T-helper 17 cell (primary cell): ENCODE data around the gene FEM1B. TPM values are rescaled to one million over a fixed set of nuclear protein-coding genes. Genes with fewer than 3 reads are reported as not detected.

Source experiments
- ATAC-seq: fragments of 150-1000 bp; cut with Tn5 transposase; 2 replicates; pipeline ENCODE4 v1.10.0; 2021; ENCODE audit warnings: mild to moderate bottlenecking, moderate library complexity
- DNase-seq, 3 donors: peaks; one replicate each; pipeline versions ENCODE4 v3.0.0 to v3.0.0-alpha.2; 2020 to 2021
- H3K9me3 ChIP-seq: one replicate; pipeline ENCODE4 v1.7.0; 2013; ENCODE audit warnings: low read length, mild to moderate bottlenecking; ENCODE audit not compliant: control insufficient read depth, poor library complexity, severe bottlenecking
- H3K27ac Mint-ChIP-seq: one replicate; pipeline ENCODE4 v1.8.0; 2022; ENCODE audit warnings: mild to moderate bottlenecking, moderate library complexity, mixed read lengths
- H3K27me3 Mint-ChIP-seq: one replicate; pipeline ENCODE4 v1.8.0; 2022; ENCODE audit warnings: mixed read lengths
- H3K36me3 Mint-ChIP-seq: one replicate; pipeline ENCODE4 v1.8.0; 2022; ENCODE audit warnings: low read depth, mixed read lengths
- H3K4me1 Mint-ChIP-seq: one replicate; pipeline ENCODE4 v1.8.0; 2022; ENCODE audit warnings: mild to moderate bottlenecking, mixed read lengths
- H3K4me3 Mint-ChIP-seq: one replicate; pipeline ENCODE4 v1.8.0; 2022; ENCODE audit warnings: mild to moderate bottlenecking, moderate library complexity, mixed read lengths
- total RNA-seq, 4 donors: library from RNA in 2 of 4; stranded (reverse) in 2 of 4; gene quantifications; one replicate each; pipeline ENCODE4 v1.2.3 and lab custom pipeline; 2022 to 2026

Gene FEM1B
- total RNA-seq, 2 donors from 2014 or later = 62.4 to 73.0 TPM

GRCh38 chr15:68298882-68299381, 21.4 kb downstream of the FEM1B start:
- DNase-seq = no peak
- no peaks in the 10 kb centered on the region for H3K36me3 Mint-ChIP-seq

GRCh38 chr15:68299436-68299835, 21.9 kb downstream of the FEM1B start:
- Mint-ChIP-seq H3K4me1 (peaks cover 17% of the 10 kb centered on the region), H3K36me3 (no peaks in the 10 kb centered on the region), H3K27me3 (no peaks in the 10 kb centered on the region), H3K27ac (peak overlapping the region; percentile 95), H3K4me3 (peak overlapping the region; percentile 88)
- H3K9me3 ChIP-seq = no peaks in the 10 kb centered on the region
- no peak for DNase-seq
- peak; percentile 16 for ATAC-seq

More at GRCh38 chr15:68298882-68299381, 21.4 kb downstream of the FEM1B start:
- Mint-ChIP-seq H3K4me3 (peak overlapping the region; percentile 88), H3K4me1 (peaks cover 15% of the 10 kb centered on the region), H3K27ac (peak overlapping the region; percentile 95), H3K27me3 (no peaks in the 10 kb centered on the region)
- no peaks in the 10 kb centered on the region for H3K9me3 ChIP-seq
- ATAC-seq = peak; percentile 83

- DNase-seq (no peak), ATAC-seq (no peak)
- Mint-ChIP-seq H3K27ac (peak overlapping the region; percentile 6), H3K4me3 (no peak overlapping the region), H3K36me3 (peaks cover 3% of the 10 kb centered on the region), H3K4me1 (peaks cover 13% of the 10 kb centered on the region), H3K27me3 (no peaks in the 10 kb centered on the region)
- H3K9me3 ChIP-seq = no peaks in the 10 kb centered on the region
These were observed 22.8 kb downstream of the FEM1B start for GRCh38 chr15:68300115-68300940.

GRCh38 chr15:68301301-68301700, 23.8 kb downstream of the FEM1B start:
- peaks cover 17% of the 10 kb centered on the region for H3K4me1 Mint-ChIP-seq
- H3K4me3 Mint-ChIP-seq = no peak overlapping the region
- H3K27ac Mint-ChIP-seq = no peak overlapping the region
- H3K36me3 Mint-ChIP-seq = peaks cover 3% of the 10 kb centered on the region
- H3K9me3 ChIP-seq = no peaks in the 10 kb centered on the region
- DNase-seq = no peak
- H3K27me3 Mint-ChIP-seq = no peaks in the 10 kb centered on the region
- ATAC-seq = no peak

GRCh38 chr15:68302729-68303128, 25.2 kb downstream of the FEM1B start:
- Mint-ChIP-seq H3K27me3 (peaks cover 6% of the 10 kb centered on the region), H3K4me1 (peaks cover 19% of the 10 kb centered on the region), H3K36me3 (peaks cover 3% of the 10 kb centered on the region), H3K27ac (no peak overlapping the region), H3K4me3 (no peak overlapping the region)
- no peak for DNase-seq
- no peaks in the 10 kb centered on the region for H3K9me3 ChIP-seq
- no peak for ATAC-seq

- no peak for ATAC-seq
- peaks cover 19% of the 10 kb centered on the region for H3K4me1 Mint-ChIP-seq
- H3K27me3 Mint-ChIP-seq = peaks cover 6% of the 10 kb centered on the region
- no peaks in the 10 kb centered on the region for H3K9me3 ChIP-seq
- no peak overlapping the region for H3K27ac Mint-ChIP-seq
- no peak for DNase-seq
- peaks cover 3% of the 10 kb centered on the region for H3K36me3 Mint-ChIP-seq
- no peak overlapping the region for H3K4me3 Mint-ChIP-seq
These were observed 25.6 kb downstream of the FEM1B start for GRCh38 chr15:68303134-68303533.

- peaks cover 16% of the 10 kb centered on the region for H3K4me1 Mint-ChIP-seq
- H3K9me3 ChIP-seq = no peaks in the 10 kb centered on the region
- H3K27me3 Mint-ChIP-seq = peaks cover 6% of the 10 kb centered on the region
- ATAC-seq = no peak
- H3K27ac Mint-ChIP-seq = no peak overlapping the region
- no peak overlapping the region for H3K4me3 Mint-ChIP-seq
- DNase-seq = no peak
- H3K36me3 Mint-ChIP-seq = peaks cover 3% of the 10 kb centered on the region
These were observed 26.3 kb downstream of the FEM1B start for GRCh38 chr15:68303560-68304436.

GRCh38 chr15:68304589-68305337, 27.2 kb downstream of the FEM1B start:
- DNase-seq = no peak
- ATAC-seq = no peak
- no peaks in the 10 kb centered on the region for H3K9me3 ChIP-seq
- Mint-ChIP-seq H3K4me3 (no peak overlapping the region), H3K27ac (no peak overlapping the region), H3K4me1 (peaks cover 12% of the 10 kb centered on the region), H3K27me3 (peaks cover 6% of the 10 kb centered on the region), H3K36me3 (peaks cover 3% of the 10 kb centered on the region)

GRCh38 chr15:68305420-68305871, 27.9 kb downstream of the FEM1B start:
- DNase-seq (no peak), ATAC-seq (no peak)
- Mint-ChIP-seq H3K27me3 (peaks cover 6% of the 10 kb centered on the region), H3K27ac (no peak overlapping the region), H3K4me1 (peaks cover 12% of the 10 kb centered on the region), H3K4me3 (no peak overlapping the region), H3K36me3 (peaks cover 3% of the 10 kb centered on the region)
- H3K9me3 ChIP-seq = no peaks in the 10 kb centered on the region

GRCh38 chr15:68307131-68307928, 29.8 kb downstream of the FEM1B start:
- Mint-ChIP-seq H3K4me3 (no peak overlapping the region), H3K4me1 (peaks cover 12% of the 10 kb centered on the region), H3K27me3 (peaks cover 6% of the 10 kb centered on the region), H3K36me3 (peaks cover 3% of the 10 kb centered on the region), H3K27ac (no peak overlapping the region)
- DNase-seq (no peak), ATAC-seq (no peak)
- H3K9me3 ChIP-seq = no peaks in the 10 kb centered on the region

GRCh38 chr15:68309024-68309423, 31.5 kb downstream of the FEM1B start:
- no peak overlapping the region for H3K4me3 Mint-ChIP-seq
- H3K27me3 Mint-ChIP-seq = peaks cover 6% of the 10 kb centered on the region
- DNase-seq (no peak), ATAC-seq (no peak)
- no peak overlapping the region for H3K27ac Mint-ChIP-seq
- no peaks in the 10 kb centered on the region for H3K9me3 ChIP-seq
- H3K36me3 Mint-ChIP-seq = peaks cover 3% of the 10 kb centered on the region
- peaks cover 11% of the 10 kb centered on the region for H3K4me1 Mint-ChIP-seq

GRCh38 chr15:68310178-68310803, 32.7 kb downstream of the FEM1B start:
- H3K27me3 Mint-ChIP-seq = peaks cover 14% of the 10 kb centered on the region
- no peak overlapping the region for H3K27ac Mint-ChIP-seq
- no peak overlapping the region for H3K4me3 Mint-ChIP-seq
- H3K36me3 Mint-ChIP-seq = no peaks in the 10 kb centered on the region
- DNase-seq (no peak), ATAC-seq (no peak)
- peaks cover 11% of the 10 kb centered on the region for H3K4me1 Mint-ChIP-seq
- no peaks in the 10 kb centered on the region for H3K9me3 ChIP-seq
